ENCODE results near the gene ZMYND12. TPM values are rescaled to one million over a fixed set of nuclear protein-coding genes. Genes with fewer than 3 reads are reported as not detected.

ZMYND12 gene
- total RNA-seq, 2 experiments from 2014 or later, result 0.64 to 1.6 TPM

DNA sequence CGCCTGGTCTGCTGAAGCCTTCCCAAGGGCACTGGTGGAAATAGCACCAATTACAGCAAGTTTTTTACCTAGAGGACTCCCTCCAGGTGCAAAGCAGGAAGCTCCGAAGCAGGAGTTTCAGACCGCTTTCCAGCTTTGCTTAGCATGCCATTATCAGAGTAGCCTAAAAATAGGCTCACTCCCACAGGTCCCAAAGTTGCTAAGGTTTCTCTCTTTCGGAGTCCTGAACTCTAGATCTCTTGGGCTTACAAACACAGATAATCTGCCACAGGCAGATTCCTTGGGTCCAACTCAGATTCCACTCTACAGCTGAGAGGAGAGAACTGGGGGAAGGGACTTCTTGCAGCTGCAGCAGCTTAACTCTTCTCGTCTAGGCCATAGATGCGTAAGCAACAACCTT lies 22.5 kb downstream of the ZMYND12 start:
- Mint-ChIP-seq H3K4me1 (no peaks in the 10 kb centered on the region), H3K27me3 (no peaks in the 10 kb centered on the region), H3K27ac (no peak overlapping the region), H3K36me3 (ENCODE audit: low read depth) (no peaks in the 10 kb centered on the region), H3K4me3 (no peak overlapping the region), H3K9me3 (ENCODE audit: low read depth) (no peaks in the 10 kb centered on the region)
- CTCF ChIA-PET, result no interaction called here
- POLR2A ChIA-PET, result no interaction called here
- intact Hi-C loops (cut with DNase I, micrococcal nuclease), result no loop called here
- ATAC-seq (no peak), DNase-seq (no peak)

DNA sequence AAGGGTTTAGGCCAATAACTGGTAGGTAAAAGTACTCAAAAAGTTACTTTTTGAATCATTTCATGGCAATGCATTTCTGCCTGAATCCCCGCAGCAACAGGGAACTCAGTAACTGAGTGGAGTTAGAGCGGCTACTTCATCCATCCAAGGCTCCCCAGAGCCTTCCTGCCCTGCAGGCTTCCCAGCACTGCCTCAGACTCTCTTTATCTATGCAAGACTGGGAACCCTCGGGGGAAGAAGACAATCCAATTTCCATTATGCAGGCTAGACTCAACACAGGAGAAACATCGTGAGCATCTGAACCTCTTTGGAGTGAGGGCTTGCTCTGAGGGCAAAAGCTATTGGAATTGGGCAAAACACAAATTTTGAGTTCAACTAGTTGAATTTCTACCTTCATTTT lies 23.1 kb downstream of the ZMYND12 start:
- Mint-ChIP-seq H3K9me3 (ENCODE audit: low read depth) (no peaks in the 10 kb centered on the region), H3K27ac (no peak overlapping the region), H3K4me1 (no peaks in the 10 kb centered on the region), H3K4me3 (no peak overlapping the region), H3K36me3 (ENCODE audit: low read depth) (no peaks in the 10 kb centered on the region), H3K27me3 (no peaks in the 10 kb centered on the region)
- intact Hi-C loops (cut with DNase I, micrococcal nuclease), result no loop called here
- DNase-seq, result no peak
- CTCF ChIA-PET, result no interaction called here
- no peak for ATAC-seq
- POLR2A ChIA-PET, result no interaction called here

DNA sequence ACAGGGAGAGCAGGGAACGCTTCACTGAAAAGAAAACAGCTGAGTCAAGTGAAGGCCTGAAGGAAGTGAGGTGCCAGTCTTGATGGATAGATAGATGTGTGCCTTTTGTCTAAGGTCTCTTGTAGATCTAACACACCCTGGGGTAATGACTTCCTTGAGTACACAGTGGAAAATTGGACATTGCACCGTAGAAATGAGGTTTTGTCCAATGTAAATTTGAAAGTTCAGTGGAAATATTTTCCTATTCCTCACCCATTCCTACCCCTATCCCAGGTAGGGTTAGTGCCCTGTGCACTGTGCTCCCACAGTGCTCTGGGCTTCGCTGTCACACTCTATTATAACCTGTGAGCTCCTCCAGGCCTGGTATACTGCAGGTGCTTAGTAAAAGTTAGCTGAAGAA lies 24.3 kb downstream of the ZMYND12 start:
- no peaks in the 10 kb centered on the region for H3K36me3 Mint-ChIP-seq (ENCODE audit: low read depth)
- POLR2A ChIA-PET, result no interaction called here
- no peak for ATAC-seq
- H3K27ac Mint-ChIP-seq, result no peak overlapping the region
- no peaks in the 10 kb centered on the region for H3K27me3 Mint-ChIP-seq
- H3K4me1 Mint-ChIP-seq, result no peaks in the 10 kb centered on the region
- H3K4me3 Mint-ChIP-seq, result no peak overlapping the region
- intact Hi-C loops (cut with DNase I, micrococcal nuclease), result no loop called here
- CTCF ChIA-PET, result no interaction called here
- no peak for DNase-seq
- no peaks in the 10 kb centered on the region for H3K9me3 Mint-ChIP-seq (ENCODE audit: low read depth)

- CTCF ChIA-PET, result interaction anchor here (0.6 to 1.3 kb wide), 3 partner anchors 14 to 45 kb away, joined by 3 to 4 read pairs (median 3); no protein-coding TSS in a partner anchor
- Mint-ChIP-seq H3K4me3 (no peak overlapping the region), H3K9me3 (ENCODE audit: low read depth) (no peaks in the 10 kb centered on the region), H3K27ac (no peak overlapping the region), H3K36me3 (ENCODE audit: low read depth) (no peaks in the 10 kb centered on the region), H3K27me3 (peaks cover under 1% of the 10 kb centered on the region), H3K4me1 (no peaks in the 10 kb centered on the region)
- intact Hi-C loops (cut with DNase I, micrococcal nuclease), result no loop called here
- ATAC-seq, result no peak
- POLR2A ChIA-PET, result no interaction called here
- no peak for DNase-seq
Measured at GRCh38 chr1:42430286-42431135, 25.3 kb downstream of the ZMYND12 start.

- CTCF ChIA-PET, result interaction anchor here (1.1 to 1.3 kb wide), 2 partner anchors 13 to 44 kb away, joined by 3 to 4 read pairs; no protein-coding TSS in a partner anchor
- POLR2A ChIA-PET, result no interaction called here
- ATAC-seq, result no peak
- Mint-ChIP-seq H3K9me3 (ENCODE audit: low read depth) (no peaks in the 10 kb centered on the region), H3K27me3 (peaks cover 2% of the 10 kb centered on the region), H3K36me3 (ENCODE audit: low read depth) (no peaks in the 10 kb centered on the region), H3K4me3 (no peak overlapping the region), H3K27ac (no peak overlapping the region), H3K4me1 (no peaks in the 10 kb centered on the region)
- DNase-seq, result no peak
- intact Hi-C loops (cut with DNase I, micrococcal nuclease), result no loop called here
Measured at GRCh38 chr1:42429603-42430002, 26.2 kb downstream of the ZMYND12 start.

- no peaks in the 10 kb centered on the region for H3K9me3 Mint-ChIP-seq (ENCODE audit: low read depth)
- POLR2A ChIA-PET, result no interaction called here
- H3K4me3 Mint-ChIP-seq, result no peak overlapping the region
- ATAC-seq (no peak), DNase-seq (no peak)
- no peak overlapping the region for H3K27ac Mint-ChIP-seq
- peaks cover 2% of the 10 kb centered on the region for H3K27me3 Mint-ChIP-seq
- CTCF ChIA-PET, result interaction anchor here (0.7 kb wide), 1 partner anchor 73 kb away, joined by 3 read pairs; no protein-coding TSS in a partner anchor
- no peaks in the 10 kb centered on the region for H3K4me1 Mint-ChIP-seq
- H3K36me3 Mint-ChIP-seq (ENCODE audit: low read depth), result no peaks in the 10 kb centered on the region
- intact Hi-C loops (cut with DNase I, micrococcal nuclease), result no loop called here
Measured at GRCh38 chr1:42427240-42427639, 28.6 kb downstream of the ZMYND12 start.

DNA sequence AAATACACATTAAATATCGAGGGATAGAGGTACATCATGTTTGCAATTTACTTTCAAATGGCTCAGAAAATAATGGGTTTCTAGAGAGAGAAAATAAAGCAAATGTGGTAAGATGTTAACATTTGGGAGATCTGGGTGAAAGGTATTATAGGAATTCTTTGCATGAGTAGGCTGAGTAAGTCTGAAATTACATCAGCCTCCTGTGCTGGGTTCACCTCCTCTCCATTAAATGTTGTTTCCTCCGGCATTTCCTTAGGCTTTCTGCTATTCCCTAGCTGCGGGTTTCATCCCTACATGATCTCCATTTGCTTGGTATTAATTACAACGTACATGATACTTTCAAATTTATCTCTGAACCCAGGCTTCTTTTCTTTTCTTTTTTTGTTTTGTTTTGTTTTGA lies 31.6 kb downstream of the ZMYND12 start:
- ATAC-seq (no peak), DNase-seq (no peak)
- no peaks in the 10 kb centered on the region for H3K9me3 Mint-ChIP-seq (ENCODE audit: low read depth)
- intact Hi-C loops (cut with DNase I, micrococcal nuclease), result no loop called here
- POLR2A ChIA-PET, result no interaction called here
- H3K4me1 Mint-ChIP-seq, result no peaks in the 10 kb centered on the region
- H3K4me3 Mint-ChIP-seq, result no peak overlapping the region
- no peak overlapping the region for H3K27ac Mint-ChIP-seq
- CTCF ChIA-PET, result interaction anchor here (0.7 kb wide), 1 partner anchor 448 kb away, joined by 3 read pairs; no protein-coding TSS in a partner anchor
- peaks cover 2% of the 10 kb centered on the region for H3K27me3 Mint-ChIP-seq
- H3K36me3 Mint-ChIP-seq (ENCODE audit: low read depth), result no peaks in the 10 kb centered on the region

- intact Hi-C loops (cut with DNase I, micrococcal nuclease), result no loop called here
- H3K36me3 Mint-ChIP-seq (ENCODE audit: low read depth), result no peaks in the 10 kb centered on the region
- H3K4me1 Mint-ChIP-seq, result no peaks in the 10 kb centered on the region
- H3K27ac Mint-ChIP-seq, result no peak overlapping the region
- ChIA-PET POLR2A (no interaction called here), CTCF (no interaction called here)
- H3K4me3 Mint-ChIP-seq, result no peak overlapping the region
- no peaks in the 10 kb centered on the region for H3K9me3 Mint-ChIP-seq (ENCODE audit: low read depth)
- no peak for DNase-seq
- ATAC-seq, result no peak
- H3K27me3 Mint-ChIP-seq, result peaks cover 2% of the 10 kb centered on the region
Measured at GRCh38 chr1:42423681-42424080, 32.1 kb downstream of the ZMYND12 start.

DNA sequence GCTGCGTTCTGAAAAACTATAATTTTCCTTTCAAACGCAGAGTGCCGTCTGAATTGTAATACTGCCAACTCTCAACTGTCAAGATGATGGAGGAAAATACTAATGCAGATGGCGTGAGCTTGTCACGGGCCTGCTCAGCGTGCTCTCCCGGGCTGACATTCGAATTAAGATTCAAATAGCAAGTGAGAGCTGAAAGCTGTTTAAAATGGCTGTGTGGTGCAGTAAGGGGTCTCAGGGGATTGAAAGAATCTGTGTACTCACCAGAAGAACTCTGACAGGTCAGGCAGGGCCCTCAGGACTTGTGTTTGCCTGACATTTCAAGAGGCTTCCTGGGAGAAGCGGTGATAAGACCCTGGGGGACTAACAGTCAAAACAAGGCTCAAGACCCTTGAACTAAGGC lies 33.1 kb downstream of the ZMYND12 start:
- no peaks in the 10 kb centered on the region for H3K4me1 Mint-ChIP-seq
- CTCF ChIA-PET, result interaction anchor here (0.9 kb wide), 1 partner anchor 54 kb away, joined by 3 read pairs; no protein-coding TSS in a partner anchor
- H3K27ac Mint-ChIP-seq, result no peak overlapping the region
- POLR2A ChIA-PET, result no interaction called here
- H3K9me3 Mint-ChIP-seq (ENCODE audit: low read depth), result no peaks in the 10 kb centered on the region
- ATAC-seq, result no peak
- H3K36me3 Mint-ChIP-seq (ENCODE audit: low read depth), result no peaks in the 10 kb centered on the region
- no peak overlapping the region for H3K4me3 Mint-ChIP-seq
- H3K27me3 Mint-ChIP-seq, result peaks cover 2% of the 10 kb centered on the region
- intact Hi-C loops (cut with DNase I, micrococcal nuclease), result no loop called here
- no peak for DNase-seq

- POLR2A ChIA-PET, result no interaction called here
- H3K27ac Mint-ChIP-seq, result no peak overlapping the region
- H3K27me3 Mint-ChIP-seq, result peaks cover 2% of the 10 kb centered on the region
- CTCF ChIA-PET, result no interaction called here
- H3K4me3 Mint-ChIP-seq, result no peak overlapping the region
- no peaks in the 10 kb centered on the region for H3K4me1 Mint-ChIP-seq
- H3K9me3 Mint-ChIP-seq (ENCODE audit: low read depth), result no peaks in the 10 kb centered on the region
- intact Hi-C loops (cut with DNase I, micrococcal nuclease), result no loop called here
- ATAC-seq (no peak), DNase-seq (no peak)
- H3K36me3 Mint-ChIP-seq (ENCODE audit: low read depth), result no peaks in the 10 kb centered on the region
Measured at GRCh38 chr1:42420911-42421585, 34.8 kb downstream of the ZMYND12 start.

- no peak overlapping the region for H3K4me3 Mint-ChIP-seq
- H3K4me1 Mint-ChIP-seq, result no peaks in the 10 kb centered on the region
- no peak overlapping the region for H3K27ac Mint-ChIP-seq
- no peak for ATAC-seq
- POLR2A ChIA-PET, result no interaction called here
- H3K27me3 Mint-ChIP-seq, result no peaks in the 10 kb centered on the region
- H3K9me3 Mint-ChIP-seq (ENCODE audit: low read depth), result no peaks in the 10 kb centered on the region
- CTCF ChIA-PET, result no interaction called here
- intact Hi-C loops (cut with DNase I, micrococcal nuclease), result no loop called here
- H3K36me3 Mint-ChIP-seq (ENCODE audit: low read depth), result no peaks in the 10 kb centered on the region
- no peak for DNase-seq
Measured at GRCh38 chr1:42420121-42420520, 35.7 kb downstream of the ZMYND12 start.
